Measurements from ENCODE around the gene ASIC2.
A peak's percentile ranks its signal among the peaks of the same experiment; 100 is the strongest.

ASIC2 gene

GRCh38 chr17:33202796-33203495, 90.1 kb downstream of the ASIC2 start:
- DNase-seq, result no peak

- DNase-seq, result no peak
These were observed 91.1 kb downstream of the ASIC2 start for GRCh38 chr17:33202021-33202420.

GRCh38 chr17:33201283-33201682, 91.8 kb downstream of the ASIC2 start:
- no peak for DNase-seq

GRCh38 chr17:33200587-33200986, 92.5 kb downstream of the ASIC2 start:
- no peak for DNase-seq

- peak; percentile 16 for DNase-seq
These were observed 93.3 kb downstream of the ASIC2 start for GRCh38 chr17:33199571-33200510.

- DNase-seq, result no peak
These were observed 94.1 kb downstream of the ASIC2 start for GRCh38 chr17:33198954-33199353.

GRCh38 chr17:33197342-33197741, 95.8 kb downstream of the ASIC2 start:
- DNase-seq, result no peak

- no peak for DNase-seq
These were observed 96.2 kb downstream of the ASIC2 start for GRCh38 chr17:33196883-33197282.

- no peak for DNase-seq
These were observed 99.9 kb downstream of the ASIC2 start for GRCh38 chr17:33192951-33193911.

GRCh38 chr17:33183487-33184026, 109.5 kb downstream of the ASIC2 start:
- DNase-seq, result no peak

- no peak for DNase-seq
These were observed 113.9 kb downstream of the ASIC2 start for GRCh38 chr17:33179151-33179550.

- DNase-seq, result peak; percentile 12
These were observed 114.4 kb downstream of the ASIC2 start for GRCh38 chr17:33178681-33179080.

GRCh38 chr17:33175562-33175961, 117.5 kb downstream of the ASIC2 start:
- DNase-seq, result no peak

- DNase-seq, result no peak
These were observed 121.2 kb downstream of the ASIC2 start for GRCh38 chr17:33171931-33172330.

- DNase-seq, result no peak
These were observed 123.4 kb downstream of the ASIC2 start for GRCh38 chr17:33169580-33170285.

- DNase-seq, result no peak
These were observed 125.4 kb downstream of the ASIC2 start for GRCh38 chr17:33167736-33168135.

GRCh38 chr17:33166472-33166871, 126.6 kb downstream of the ASIC2 start:
- no peak for DNase-seq

- DNase-seq, result no peak
These were observed 128.8 kb downstream of the ASIC2 start for GRCh38 chr17:33164169-33164881.

- no peak for DNase-seq
These were observed 129.4 kb downstream of the ASIC2 start for GRCh38 chr17:33163533-33164168.

- no peak for DNase-seq
These were observed 138.1 kb downstream of the ASIC2 start for GRCh38 chr17:33154869-33155455.

Measured in NCI-H2029 (cell line).